Activated naive CD4-positive, alpha-beta T cell treated with anti-CD3 and anti-CD28 coated beads for 36 hours (primary cell): ENCODE results near the gene CXCL8. TPM values are rescaled to one million over a fixed set of nuclear protein-coding genes. Genes with fewer than 3 reads are reported as not detected.

Experiments used
- CTCF ChIA-PET: fragments of 350-600 bp; sonication (Branson Sonifier 250); formaldehyde crosslinking; loops from one replicate; lab custom pipeline; 2021; ENCODE audit warnings: antibody characterized with exemption; lab: Charles Lee
- DNase-seq: peaks from one replicate; pipeline ENCODE4 v3.0.0-alpha.2; 2020
- H3K27ac Mint-ChIP-seq: one replicate; pipeline ENCODE4 v1.8.0; 2021; ENCODE audit warnings: mild to moderate bottlenecking, mixed read lengths
- H3K27me3 Mint-ChIP-seq: one replicate; pipeline ENCODE4 v1.8.0; 2021; ENCODE audit warnings: low read depth, mixed read lengths
- H3K36me3 Mint-ChIP-seq: one replicate; pipeline ENCODE4 v1.8.0; 2021; ENCODE audit warnings: low read depth, mixed read lengths
- H3K4me1 Mint-ChIP-seq: one replicate; pipeline ENCODE4 v1.8.0; 2021; ENCODE audit warnings: low read depth, mixed read lengths
- H3K4me3 Mint-ChIP-seq: one replicate; pipeline ENCODE4 v1.8.0; 2021; ENCODE audit warnings: mild to moderate bottlenecking, moderate library complexity, mixed read lengths
- H3K9me3 Mint-ChIP-seq: one replicate; pipeline ENCODE4 v1.8.0; 2021; ENCODE audit warnings: mixed read lengths
- intact Hi-C: fragments of 100-400 bp; cut with micrococcal nuclease; formaldehyde crosslinking; loops from one replicate; pipeline ENCODE4 v1.15.1; 2023
- total RNA-seq, 2 experiments: library from RNA; stranded (reverse); gene quantifications; one replicate each; pipeline ENCODE4 v1.2.3, GENCODE V29; 2021

CXCL8 gene
- total RNA-seq, 2 experiments from 2014 or later: not detected

DNA sequence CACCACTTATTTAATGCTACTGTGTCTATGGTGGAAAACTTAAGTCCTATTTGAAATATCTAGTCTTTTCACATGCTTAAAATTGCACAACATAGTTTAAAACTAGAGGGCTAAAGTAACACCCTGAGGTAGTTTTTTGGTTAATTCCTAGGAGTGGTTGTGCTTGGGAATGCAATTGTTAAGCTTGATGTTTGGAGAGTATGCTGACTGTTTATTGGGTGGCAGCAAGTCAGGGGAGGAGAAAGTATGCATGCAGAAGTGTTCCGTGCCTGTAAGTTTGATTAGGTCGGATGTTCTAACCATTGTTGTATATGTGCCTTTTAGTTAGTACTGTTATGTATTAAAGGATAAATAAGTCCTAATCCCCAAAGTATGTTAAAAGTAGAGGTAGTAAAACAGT, 40.5 kb downstream of the CXCL8 start:
- no peak overlapping the region for H3K4me3 Mint-ChIP-seq
- no peaks in the 10 kb centered on the region for H3K36me3 Mint-ChIP-seq
- H3K27me3 Mint-ChIP-seq: peaks cover 2% of the 10 kb centered on the region
- intact Hi-C loops: no loop called here
- CTCF ChIA-PET: no interaction called here
- no peaks in the 10 kb centered on the region for H3K4me1 Mint-ChIP-seq
- H3K9me3 Mint-ChIP-seq: no peaks in the 10 kb centered on the region
- H3K27ac Mint-ChIP-seq: no peak overlapping the region
- no peak for DNase-seq

DNA sequence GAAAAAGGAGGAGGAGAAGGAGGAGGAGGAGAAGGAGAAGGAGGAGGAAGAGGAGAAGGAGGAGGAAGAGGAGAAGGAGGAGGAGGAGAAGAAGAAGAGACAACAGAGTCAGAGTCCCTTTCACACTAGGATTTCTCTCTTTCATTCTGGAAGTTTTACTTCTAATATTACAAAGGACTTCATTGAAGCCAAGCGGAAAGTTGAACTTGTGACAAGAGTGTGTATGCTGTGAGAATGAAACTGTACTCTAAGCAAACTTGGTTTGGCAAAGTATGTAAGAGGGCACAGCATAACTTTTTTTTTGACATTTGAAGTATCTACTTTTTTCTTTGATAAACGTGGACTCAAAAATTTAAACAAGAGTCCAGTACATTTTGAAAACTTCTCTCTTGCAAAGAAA, 48.0 kb downstream of the CXCL8 start:
- H3K27me3 Mint-ChIP-seq: no peaks in the 10 kb centered on the region
- no peak for DNase-seq
- no peak overlapping the region for H3K27ac Mint-ChIP-seq
- no peaks in the 10 kb centered on the region for H3K36me3 Mint-ChIP-seq
- H3K4me1 Mint-ChIP-seq: no peaks in the 10 kb centered on the region
- no peak overlapping the region for H3K4me3 Mint-ChIP-seq
- CTCF ChIA-PET: no interaction called here
- intact Hi-C loops: no loop called here
- H3K9me3 Mint-ChIP-seq: peaks cover 3% of the 10 kb centered on the region

Other genes with a start within 250 kb of the CXCL8 start
- gene RASSF6, start 120.1 kb upstream of the CXCL8 start, total RNA-seq: not detected
- gene CXCL6, start 96.1 kb downstream of the CXCL8 start, total RNA-seq: not detected
- not detected for gene PF4V1, start 112.7 kb downstream of the CXCL8 start, total RNA-seq
- not detected for gene CXCL1, start 128.8 kb downstream of the CXCL8 start, total RNA-seq
- not detected for gene PF4, start 241.5 kb downstream of the CXCL8 start, total RNA-seq
- gene PPBP, start 247.6 kb downstream of the CXCL8 start, total RNA-seq: not detected